ENCODE results near the gene MYO1E.

Gene MYO1E

DNA sequence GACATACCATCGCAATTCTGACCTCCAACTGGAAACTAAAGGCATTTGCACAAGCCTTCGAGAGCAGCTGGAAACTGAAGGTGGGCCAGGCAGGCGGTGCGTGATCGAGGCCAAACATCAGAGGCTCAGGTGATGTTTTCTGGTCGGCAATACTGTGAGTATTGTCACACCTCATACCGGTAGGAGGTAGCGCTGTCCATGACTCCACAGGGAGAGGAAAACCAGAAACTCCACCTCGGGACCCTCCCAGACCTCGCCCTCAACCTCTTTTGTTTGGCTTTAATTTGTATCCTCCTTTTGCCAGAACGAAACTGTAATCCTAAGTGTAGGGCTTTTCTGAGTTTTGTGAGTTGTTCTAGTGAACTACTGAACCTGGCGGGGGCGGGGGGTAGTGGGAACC is 122.4 kb downstream of the MYO1E start:
- TF ChIP-seq, protein P1, sequence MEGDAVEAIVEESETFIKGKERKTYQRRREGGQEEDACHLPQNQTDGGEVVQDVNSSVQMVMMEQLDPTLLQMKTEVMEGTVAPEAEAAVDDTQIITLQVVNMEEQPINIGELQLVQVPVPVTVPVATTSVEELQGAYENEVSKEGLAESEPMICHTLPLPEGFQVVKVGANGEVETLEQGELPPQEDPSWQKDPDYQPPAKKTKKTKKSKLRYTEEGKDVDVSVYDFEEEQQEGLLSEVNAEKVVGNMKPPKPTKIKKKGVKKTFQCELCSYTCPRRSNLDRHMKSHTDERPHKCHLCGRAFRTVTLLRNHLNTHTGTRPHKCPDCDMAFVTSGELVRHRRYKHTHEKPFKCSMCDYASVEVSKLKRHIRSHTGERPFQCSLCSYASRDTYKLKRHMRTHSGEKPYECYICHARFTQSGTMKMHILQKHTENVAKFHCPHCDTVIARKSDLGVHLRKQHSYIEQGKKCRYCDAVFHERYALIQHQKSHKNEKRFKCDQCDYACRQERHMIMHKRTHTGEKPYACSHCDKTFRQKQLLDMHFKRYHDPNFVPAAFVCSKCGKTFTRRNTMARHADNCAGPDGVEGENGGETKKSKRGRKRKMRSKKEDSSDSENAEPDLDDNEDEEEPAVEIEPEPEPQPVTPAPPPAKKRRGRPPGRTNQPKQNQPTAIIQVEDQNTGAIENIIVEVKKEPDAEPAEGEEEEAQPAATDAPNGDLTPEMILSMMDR (IDR thresholded peaks at IDR 0.05; ENCODE audit: low read depth, low read length, missing control alignments), result no peak
- H3K4me3 ChIP-seq (ENCODE audit: low read depth, low read length), result no peak overlapping the region; the same call in 1 of the 2 replicates
- DNase-seq (ENCODE audit: low read depth), result no peak

DNA sequence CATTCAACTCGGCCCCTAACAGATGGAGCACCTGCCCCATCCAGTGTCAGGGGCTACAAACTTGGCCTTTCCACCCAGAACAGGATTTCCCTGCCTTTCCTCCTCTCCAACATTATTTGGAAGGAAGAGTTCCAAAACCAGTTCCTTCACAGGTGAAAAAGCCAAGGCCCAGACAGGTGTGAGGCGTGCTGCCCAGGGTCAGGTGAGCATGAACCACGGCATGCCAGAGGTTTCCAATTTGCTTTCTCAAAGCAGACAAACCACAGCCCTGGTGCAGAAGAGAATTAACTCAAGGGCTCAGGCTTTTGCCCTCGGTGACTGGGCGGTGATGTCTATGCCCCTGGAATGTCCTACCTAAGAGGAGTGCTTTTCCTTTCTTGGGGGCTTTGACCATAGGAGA is 122.9 kb downstream of the MYO1E start:
- no peak overlapping the region; the same call in 1 of the 2 replicates for H3K4me3 ChIP-seq (ENCODE audit: low read depth, low read length)
- TF ChIP-seq, protein P1 (IDR thresholded peaks at IDR 0.05; ENCODE audit: low read depth, low read length, missing control alignments), result no peak
- no peak for DNase-seq (ENCODE audit: low read depth)

DNA sequence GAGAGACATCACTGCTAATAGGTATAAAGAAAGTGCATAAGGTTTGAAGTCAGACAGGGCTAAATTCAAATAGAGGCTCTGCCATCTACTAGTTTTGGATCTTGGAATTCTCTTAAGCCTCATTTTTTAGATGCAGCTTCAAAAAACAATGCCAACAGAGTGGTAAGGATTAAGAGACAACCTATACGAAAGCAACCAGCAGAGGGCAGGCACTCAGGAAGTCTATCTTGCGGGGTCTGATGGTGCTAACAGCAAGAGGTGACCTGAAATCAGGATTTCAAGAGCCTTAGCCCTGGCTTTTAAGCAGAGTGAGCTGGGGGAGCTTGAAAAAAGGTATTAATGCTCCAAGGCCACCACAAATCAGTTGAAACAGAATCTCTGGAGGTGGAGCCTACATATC is 125.3 kb downstream of the MYO1E start:
- TF ChIP-seq, protein P1 (IDR thresholded peaks at IDR 0.05; ENCODE audit: low read depth, low read length, missing control alignments), result peak; percentile 73
- peak; percentile 67 for DNase-seq (ENCODE audit: low read depth)
- no peak overlapping the region for H3K4me3 ChIP-seq (ENCODE audit: low read depth, low read length)

DNA sequence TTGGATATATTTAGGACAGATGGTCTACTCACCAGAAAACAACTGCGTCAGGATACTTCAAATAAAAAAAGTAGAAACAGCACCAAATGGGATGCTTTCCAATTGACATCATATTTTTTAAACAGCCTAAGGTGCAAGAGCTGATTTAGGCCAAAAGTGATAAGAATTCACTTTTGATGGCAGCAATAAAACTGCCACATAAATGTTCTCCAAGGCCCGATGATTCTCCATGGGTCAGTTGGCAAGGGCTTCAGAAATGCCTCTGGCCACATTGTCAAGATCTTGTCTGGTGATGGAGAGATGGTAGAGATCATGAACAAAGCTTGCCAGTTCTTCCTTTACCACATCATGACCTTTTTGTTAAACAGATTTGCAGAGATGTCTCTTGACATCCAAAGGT is 127.1 kb downstream of the MYO1E start:
- TF ChIP-seq, protein P1 (IDR thresholded peaks at IDR 0.05; ENCODE audit: low read depth, low read length, missing control alignments), result no peak
- DNase-seq (ENCODE audit: low read depth), result no peak

DNA sequence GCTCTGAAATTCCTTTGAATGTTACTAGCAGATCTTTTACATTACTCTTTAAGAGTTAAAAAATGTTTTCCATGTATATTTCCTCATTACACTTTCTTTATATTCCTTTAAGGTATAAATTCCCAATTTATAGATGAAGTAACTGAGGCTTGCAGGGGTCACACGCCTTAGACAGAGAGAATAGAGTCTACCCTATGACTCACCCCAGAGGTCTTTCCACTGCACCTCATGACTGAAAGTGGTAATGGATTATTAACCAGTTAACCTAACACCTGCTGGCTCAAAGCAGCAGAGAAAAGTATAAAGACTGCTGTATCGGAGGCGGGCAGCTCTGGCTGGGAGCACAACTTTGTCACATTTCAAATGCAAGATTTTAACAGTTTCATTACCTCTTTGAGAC is 128.3 kb downstream of the MYO1E start:
- DNase-seq (ENCODE audit: low read depth), result peak; percentile 52

More for the DNA sequence above, 127.1 kb downstream of the MYO1E start:
- no peak overlapping the region for H3K4me3 ChIP-seq (ENCODE audit: low read depth, low read length)

DNA sequence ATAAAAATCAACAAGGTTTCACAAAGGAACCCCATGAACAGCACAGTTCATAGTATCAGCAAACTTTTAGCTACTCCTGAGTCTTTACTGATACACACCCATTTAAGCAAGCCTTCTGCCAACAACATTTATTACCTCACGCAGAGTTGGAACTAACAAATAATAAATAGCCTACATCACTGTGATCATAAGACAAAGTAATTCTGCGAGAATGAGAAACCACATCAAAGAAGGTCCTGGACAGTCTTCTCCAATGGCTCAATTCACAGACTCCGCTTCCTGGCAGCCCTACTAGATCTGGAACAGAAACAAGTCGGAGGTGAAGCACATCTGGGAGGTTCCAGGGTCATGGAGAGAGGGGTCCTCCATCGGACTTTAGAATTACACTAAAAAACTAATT is 129.0 kb downstream of the MYO1E start:
- no peak for DNase-seq (ENCODE audit: low read depth)
- TF ChIP-seq, protein P1 (IDR thresholded peaks at IDR 0.05; ENCODE audit: low read depth, low read length, missing control alignments), result no peak

More for the DNA sequence above, 128.3 kb downstream of the MYO1E start:
- no peak overlapping the region for H3K4me3 ChIP-seq (ENCODE audit: low read depth, low read length)
- TF ChIP-seq, protein P1 (IDR thresholded peaks at IDR 0.05; ENCODE audit: low read depth, low read length, missing control alignments), result no peak

DNA sequence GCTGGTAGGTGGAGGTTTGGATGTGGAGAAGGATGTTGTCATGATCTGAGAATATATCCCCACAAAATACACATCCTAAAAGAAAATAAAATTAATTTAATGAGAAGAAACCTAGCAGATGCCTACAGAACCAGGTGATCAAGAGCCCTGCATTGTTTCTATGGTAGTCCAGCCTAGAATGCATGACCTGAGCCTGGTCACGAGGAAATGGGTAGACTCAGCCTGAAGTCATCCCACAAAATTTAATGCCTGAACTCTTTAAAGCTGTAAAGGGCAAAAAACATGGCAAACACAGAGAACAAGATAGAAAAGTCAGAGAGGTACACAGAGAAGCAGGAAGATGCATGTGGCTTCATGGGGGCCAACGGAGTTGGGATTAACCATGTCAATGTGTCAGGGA is 130.0 kb downstream of the MYO1E start:
- TF ChIP-seq, protein P1 (IDR thresholded peaks at IDR 0.05; ENCODE audit: low read depth, low read length, missing control alignments), result no peak
- no peak overlapping the region for H3K4me3 ChIP-seq (ENCODE audit: low read depth, low read length)
- no peak for DNase-seq (ENCODE audit: low read depth)

More for the DNA sequence above, 129.0 kb downstream of the MYO1E start:
- H3K4me3 ChIP-seq (ENCODE audit: low read depth, low read length), result no peak overlapping the region
